ENCODE data around the gene FOCAD. TPM values are rescaled to one million over a fixed set of nuclear protein-coding genes. Genes with fewer than 3 reads are reported as not detected.

FOCAD gene
- total RNA-seq, 2 donors from 2014 or later: 51.6 to 56.8 TPM

DNA sequence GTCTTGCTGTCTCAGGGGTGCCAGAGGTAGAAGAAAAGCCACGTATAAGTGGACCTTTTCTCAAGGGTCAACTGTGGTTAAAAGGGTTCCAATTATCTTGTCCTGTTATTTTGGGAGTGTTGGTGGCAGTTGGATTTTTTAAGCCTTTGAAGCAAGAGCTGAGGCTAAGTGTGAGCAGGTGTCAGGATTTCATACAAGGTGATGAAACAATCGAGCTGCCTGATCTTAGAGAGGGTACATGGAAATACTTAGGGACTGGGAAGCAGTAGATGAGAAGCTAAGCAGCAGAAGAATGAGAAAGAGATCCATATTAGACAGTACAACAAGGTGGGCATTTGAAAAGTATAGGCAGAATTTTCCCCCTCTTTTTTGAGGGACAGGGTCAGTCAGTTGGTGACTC lies 23.6 kb downstream of the FOCAD start:
- Mint-ChIP-seq H3K27me3 (ENCODE audit: insufficient read depth) (no peaks in the 10 kb centered on the region), H3K4me3 (no peak overlapping the region), H3K27ac (no peak overlapping the region), H3K9me3 (no peaks in the 10 kb centered on the region), H3K36me3 (ENCODE audit: low read depth) (peaks cover 8% of the 10 kb centered on the region), H3K4me1 (peaks cover 14% of the 10 kb centered on the region)
- DNase-seq: no peak
- TF ChIP-seq, protein P1, sequence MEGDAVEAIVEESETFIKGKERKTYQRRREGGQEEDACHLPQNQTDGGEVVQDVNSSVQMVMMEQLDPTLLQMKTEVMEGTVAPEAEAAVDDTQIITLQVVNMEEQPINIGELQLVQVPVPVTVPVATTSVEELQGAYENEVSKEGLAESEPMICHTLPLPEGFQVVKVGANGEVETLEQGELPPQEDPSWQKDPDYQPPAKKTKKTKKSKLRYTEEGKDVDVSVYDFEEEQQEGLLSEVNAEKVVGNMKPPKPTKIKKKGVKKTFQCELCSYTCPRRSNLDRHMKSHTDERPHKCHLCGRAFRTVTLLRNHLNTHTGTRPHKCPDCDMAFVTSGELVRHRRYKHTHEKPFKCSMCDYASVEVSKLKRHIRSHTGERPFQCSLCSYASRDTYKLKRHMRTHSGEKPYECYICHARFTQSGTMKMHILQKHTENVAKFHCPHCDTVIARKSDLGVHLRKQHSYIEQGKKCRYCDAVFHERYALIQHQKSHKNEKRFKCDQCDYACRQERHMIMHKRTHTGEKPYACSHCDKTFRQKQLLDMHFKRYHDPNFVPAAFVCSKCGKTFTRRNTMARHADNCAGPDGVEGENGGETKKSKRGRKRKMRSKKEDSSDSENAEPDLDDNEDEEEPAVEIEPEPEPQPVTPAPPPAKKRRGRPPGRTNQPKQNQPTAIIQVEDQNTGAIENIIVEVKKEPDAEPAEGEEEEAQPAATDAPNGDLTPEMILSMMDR (conservative IDR thresholded peaks at IDR 0.05): no peak
- no peaks in the 10 kb centered on the region for H3K9me3 ChIP-seq (ENCODE audit: control insufficient read depth, low read length)
- no peaks in the 10 kb centered on the region for H3K27me3 ChIP-seq (ENCODE audit: control insufficient read depth, insufficient read depth, low read length, poor library complexity, severe bottlenecking)
- no peaks in the 10 kb centered on the region for H3K36me3 ChIP-seq (ENCODE audit: control insufficient read depth, insufficient read depth, low read length)
- peaks cover 3% of the 10 kb centered on the region for H3K4me1 ChIP-seq (ENCODE audit: control insufficient read depth, insufficient read depth, low read length)
- H3K9ac ChIP-seq (ENCODE audit: extremely low read depth, low read length, poor library complexity, severe bottlenecking): no peak overlapping the region
- WGBS, 2 experiments (ENCODE audit: insufficient coverage in 1 of 2, insufficient read length in 1 of 2): 83 to 97% methylated on average over 1 to 2 of the region's 2 CpGs
- H3K4me3 ChIP-seq (ENCODE audit: low read length): no peak overlapping the region
- no peak overlapping the region for H3K27ac ChIP-seq (ENCODE audit: low read depth, low read length)

DNA sequence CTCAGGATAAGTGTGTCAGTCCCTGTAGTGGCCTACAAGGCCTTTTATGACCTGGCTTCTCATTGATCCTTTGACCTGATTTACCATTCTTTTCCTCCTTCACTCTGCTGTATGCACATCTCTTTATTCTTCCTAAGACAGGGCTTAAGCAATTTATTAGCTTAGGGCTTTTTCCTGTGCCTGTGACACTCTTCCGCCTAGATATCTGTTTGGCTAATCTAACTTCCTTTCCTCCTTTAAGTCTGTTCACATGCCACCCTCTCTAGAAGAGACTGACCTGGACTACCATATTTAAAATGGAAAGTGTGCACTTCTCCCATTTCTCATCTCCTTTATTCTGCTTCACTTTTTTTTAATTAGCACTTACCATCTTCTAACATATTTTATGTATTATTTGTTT lies 29.1 kb downstream of the FOCAD start:
- Histone ChIP-seq H3K4me1 (ENCODE audit: control insufficient read depth, insufficient read depth, low read length) (no peaks in the 10 kb centered on the region), H3K27ac (ENCODE audit: low read depth, low read length) (no peak overlapping the region), H3K27me3 (ENCODE audit: control insufficient read depth, insufficient read depth, low read length, poor library complexity, severe bottlenecking) (no peaks in the 10 kb centered on the region), H3K36me3 (ENCODE audit: control insufficient read depth, insufficient read depth, low read length) (peaks cover 14% of the 10 kb centered on the region), H3K4me3 (ENCODE audit: low read length) (no peak overlapping the region), H3K9me3 (ENCODE audit: control insufficient read depth, low read length) (no peaks in the 10 kb centered on the region), H3K9ac (ENCODE audit: extremely low read depth, low read length, poor library complexity, severe bottlenecking) (no peak overlapping the region)
- H3K4me3 Mint-ChIP-seq: no peak overlapping the region
- WGBS, 2 experiments (ENCODE audit: insufficient coverage in 1 of 2, insufficient read length in 1 of 2): 89 to 91% methylated on average over 1 of the region's 1 CpG
- no peak for DNase-seq
- H3K27me3 Mint-ChIP-seq (ENCODE audit: insufficient read depth): no peaks in the 10 kb centered on the region
- no peak overlapping the region for H3K27ac Mint-ChIP-seq
- H3K4me1 Mint-ChIP-seq: no peaks in the 10 kb centered on the region
- H3K9me3 Mint-ChIP-seq: no peaks in the 10 kb centered on the region
- H3K36me3 Mint-ChIP-seq (ENCODE audit: low read depth): peaks cover 11% of the 10 kb centered on the region
- TF ChIP-seq, protein P1 (conservative IDR thresholded peaks at IDR 0.05): no peak

DNA sequence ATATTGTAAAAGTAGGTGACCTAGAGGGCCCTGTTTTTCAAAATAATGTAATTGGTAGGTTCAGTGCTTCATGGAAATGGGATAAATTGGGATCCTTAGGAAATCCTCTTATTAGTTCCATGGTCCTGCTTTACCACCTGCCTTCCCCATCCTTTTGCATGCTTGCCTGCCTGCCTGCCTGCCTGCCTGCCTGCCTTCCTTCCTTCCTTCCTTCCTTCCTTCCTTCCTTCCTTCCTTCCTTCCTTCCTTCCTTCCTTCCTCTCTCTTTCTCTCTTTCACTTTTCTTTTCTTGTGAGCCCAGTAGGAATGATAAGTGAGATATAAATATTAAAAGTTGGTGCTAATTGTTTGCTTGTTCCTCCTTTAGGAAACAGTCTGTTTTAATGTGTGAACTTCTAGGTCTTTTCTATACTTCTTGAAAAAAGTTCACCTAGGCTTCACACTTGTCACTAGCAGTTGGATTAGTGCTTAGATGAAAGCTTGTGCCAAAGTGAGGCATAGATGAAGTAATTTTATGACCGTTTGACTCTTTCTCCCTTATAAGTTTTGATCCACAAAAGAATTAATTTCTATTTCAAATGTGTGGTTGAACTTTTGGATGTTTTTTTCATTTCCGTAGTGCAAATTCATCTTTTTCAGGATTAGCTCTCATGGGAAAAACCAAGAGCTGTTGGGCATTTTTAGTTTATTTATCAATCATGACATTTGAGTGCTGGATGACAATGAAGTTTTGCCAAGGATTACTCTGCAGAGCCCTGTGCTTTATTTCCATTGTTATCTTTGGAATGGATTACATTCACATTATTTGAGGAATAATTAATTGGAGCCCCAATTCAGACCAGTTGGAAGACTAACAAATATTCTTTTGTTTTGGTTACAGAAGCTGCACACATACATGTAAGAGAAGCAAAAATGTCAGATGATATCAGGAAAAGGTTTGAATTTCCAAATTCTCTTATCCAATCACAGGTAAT lies 30.7 kb downstream of the FOCAD start:
- Mint-ChIP-seq H3K27ac (no peak overlapping the region), H3K4me1 (no peaks in the 10 kb centered on the region), H3K4me3 (no peak overlapping the region), H3K36me3 (ENCODE audit: low read depth) (peaks cover 17% of the 10 kb centered on the region), H3K9me3 (no peaks in the 10 kb centered on the region), H3K27me3 (ENCODE audit: insufficient read depth) (no peaks in the 10 kb centered on the region)
- no peak for DNase-seq
- no peak overlapping the region for H3K27ac ChIP-seq (ENCODE audit: low read depth, low read length)
- H3K4me1 ChIP-seq (ENCODE audit: control insufficient read depth, insufficient read depth, low read length): no peaks in the 10 kb centered on the region
- no peaks in the 10 kb centered on the region for H3K27me3 ChIP-seq (ENCODE audit: control insufficient read depth, insufficient read depth, low read length, poor library complexity, severe bottlenecking)
- H3K4me3 ChIP-seq (ENCODE audit: low read length): no peak overlapping the region
- H3K36me3 ChIP-seq (ENCODE audit: control insufficient read depth, insufficient read depth, low read length): peaks cover 21% of the 10 kb centered on the region
- H3K9me3 ChIP-seq (ENCODE audit: control insufficient read depth, low read length): no peaks in the 10 kb centered on the region
- H3K9ac ChIP-seq (ENCODE audit: extremely low read depth, low read length, poor library complexity, severe bottlenecking): no peak overlapping the region
- TF ChIP-seq, protein P1 (conservative IDR thresholded peaks at IDR 0.05): no peak
- WGBS, 2 experiments (ENCODE audit: insufficient coverage in 1 of 2, insufficient read length in 1 of 2): 83 to 99% methylated on average over 1 to 2 of the region's 2 CpGs
